ENCODE data around the gene TSTD2.
A peak's percentile ranks its signal among the peaks of the same experiment; 100 is the strongest.
"Not testable (repeated sequence)": the region's sequence is repeated elsewhere in the genome, so short reads cannot be mapped to it uniquely, and the experiment has no call there.

Gene TSTD2

DNA sequence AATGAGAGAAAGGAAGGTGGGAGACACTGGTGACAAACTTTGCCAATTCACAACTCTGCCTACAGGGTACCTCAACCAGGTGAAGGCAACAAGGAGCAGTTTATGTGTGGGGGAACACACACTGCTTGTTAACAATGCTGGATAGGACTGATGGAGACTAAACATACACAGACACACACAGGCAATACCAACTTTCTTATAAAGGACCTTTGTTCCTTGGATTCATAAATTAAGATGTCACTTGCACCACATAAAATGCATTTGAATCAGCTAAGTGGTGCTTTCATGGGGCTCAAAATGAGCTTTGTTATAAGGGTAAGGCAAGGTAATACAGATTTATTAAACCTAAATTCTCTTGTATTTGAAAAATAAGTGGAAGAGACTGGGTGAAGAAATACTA is 4.0 kb downstream of the TSTD2 start:
- DNase-seq = no peak

DNA sequence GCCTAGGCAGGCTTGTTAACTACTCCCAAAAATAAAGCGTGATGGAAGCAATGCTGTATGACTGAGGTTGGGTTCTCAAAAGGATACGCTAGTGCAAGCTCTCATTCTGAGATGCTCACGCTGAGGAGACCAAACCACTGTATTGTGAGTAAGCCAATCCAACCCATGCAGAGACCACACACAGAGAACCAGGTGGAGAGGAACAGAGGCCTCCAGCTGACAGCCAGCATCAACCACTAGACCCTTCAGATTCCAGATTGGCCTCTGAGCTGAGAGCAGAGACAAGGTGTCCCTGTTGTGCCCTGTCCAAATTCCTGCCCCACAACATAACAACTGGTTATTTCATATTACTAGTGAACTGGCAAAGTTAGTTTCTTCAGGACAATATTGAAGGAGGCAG is 4.5 kb downstream of the TSTD2 start:
- peak; percentile 35 for DNase-seq

DNA sequence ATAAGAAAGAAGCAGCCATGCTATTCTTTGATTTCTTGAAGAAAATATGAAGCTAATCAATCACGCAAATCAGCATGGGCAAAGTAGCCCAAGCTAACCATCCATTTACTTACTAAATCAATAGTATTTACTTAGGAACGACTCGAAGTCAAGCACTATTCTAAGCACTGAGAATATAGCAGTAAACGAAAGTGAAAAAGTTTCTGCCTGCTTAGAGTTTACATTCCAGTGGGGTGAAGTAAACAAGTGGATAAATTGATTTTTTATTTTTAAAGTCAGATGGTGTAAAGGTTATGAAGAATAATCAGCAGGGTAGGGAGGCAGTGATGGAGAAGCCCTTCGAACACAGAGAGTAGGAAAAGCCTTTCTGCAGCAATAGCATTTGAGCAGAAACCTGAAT is 5.5 kb downstream of the TSTD2 start:
- DNase-seq = no peak

DNA sequence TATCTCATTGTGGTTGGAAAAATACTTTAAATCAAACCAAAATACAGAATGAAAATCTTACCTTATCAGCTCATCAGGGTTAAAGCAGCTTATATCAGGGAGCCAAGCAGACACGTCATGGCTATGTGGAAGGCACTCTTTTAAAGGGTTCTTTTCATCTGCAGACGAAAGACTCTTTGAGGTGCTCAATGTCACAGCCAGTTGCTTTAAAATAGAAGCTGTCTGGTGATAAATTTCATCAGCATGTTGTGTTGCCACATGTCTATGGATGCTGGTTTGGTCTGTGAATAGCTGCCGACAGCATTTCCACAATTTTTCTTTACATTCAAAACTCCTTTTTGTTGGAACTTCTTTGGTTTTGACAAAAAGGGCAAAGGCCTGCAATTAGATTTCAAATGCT is 7.5 kb downstream of the TSTD2 start:
- no peak for DNase-seq

DNA sequence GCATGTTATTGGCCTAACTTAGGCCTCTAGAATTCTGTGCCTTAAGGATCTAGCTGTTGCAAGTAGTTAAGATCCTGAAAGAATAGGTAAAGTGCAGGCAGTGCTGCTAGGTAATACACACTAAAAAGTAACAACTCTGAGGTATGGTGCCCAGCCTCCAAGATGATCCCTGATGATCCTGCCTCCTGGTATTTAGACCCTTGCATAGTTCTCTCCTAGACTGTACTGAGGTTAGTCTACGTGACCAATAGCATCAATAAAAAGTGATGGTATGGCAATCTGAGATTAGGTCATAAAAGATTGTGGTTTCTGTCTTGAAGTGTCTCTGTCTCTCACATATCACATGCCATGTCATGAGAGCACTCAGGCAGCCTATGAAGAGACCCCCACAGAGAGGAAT is 9.2 kb downstream of the TSTD2 start:
- no peak for DNase-seq

DNA sequence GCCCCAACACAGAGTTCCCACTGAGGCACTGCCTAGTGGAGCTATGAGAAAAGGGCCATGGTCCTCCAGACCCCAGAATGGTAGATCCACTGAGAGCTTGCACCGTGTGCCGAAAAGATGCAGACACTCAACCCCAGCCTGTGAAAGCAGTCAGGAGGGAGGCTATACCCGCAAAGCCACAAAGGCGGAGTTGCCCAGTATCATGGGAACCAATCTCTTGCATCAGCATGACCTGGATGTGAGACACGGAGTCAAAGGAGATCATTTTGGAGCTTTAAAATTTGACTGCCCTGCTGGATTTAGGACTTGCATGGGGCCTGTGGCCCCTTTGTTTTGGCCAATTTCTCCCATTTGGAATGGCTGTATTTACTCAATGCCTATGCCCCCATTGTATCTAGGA is 10.7 kb downstream of the TSTD2 start:
- DNase-seq = not testable (repeated sequence)

DNA sequence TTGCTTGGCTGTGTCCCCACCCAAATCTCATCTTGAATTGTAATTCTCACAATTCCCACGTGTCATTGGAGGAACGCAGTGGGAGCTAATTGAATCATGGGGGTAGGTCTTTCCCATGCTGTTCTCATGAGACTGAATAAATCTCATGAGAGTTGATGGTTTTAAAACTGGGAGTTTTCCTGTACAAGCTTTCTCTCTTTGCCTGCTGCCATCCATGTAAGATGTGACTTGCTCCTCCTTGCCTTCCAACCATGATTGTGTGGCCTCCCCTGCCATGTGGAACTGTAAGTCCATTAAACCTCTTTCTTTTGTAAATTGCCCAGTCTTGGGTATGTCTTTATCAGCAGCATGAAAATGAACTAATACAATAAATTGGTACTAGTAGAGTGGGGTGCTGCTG is 13.1 kb downstream of the TSTD2 start:
- not testable (repeated sequence) for DNase-seq

DNA sequence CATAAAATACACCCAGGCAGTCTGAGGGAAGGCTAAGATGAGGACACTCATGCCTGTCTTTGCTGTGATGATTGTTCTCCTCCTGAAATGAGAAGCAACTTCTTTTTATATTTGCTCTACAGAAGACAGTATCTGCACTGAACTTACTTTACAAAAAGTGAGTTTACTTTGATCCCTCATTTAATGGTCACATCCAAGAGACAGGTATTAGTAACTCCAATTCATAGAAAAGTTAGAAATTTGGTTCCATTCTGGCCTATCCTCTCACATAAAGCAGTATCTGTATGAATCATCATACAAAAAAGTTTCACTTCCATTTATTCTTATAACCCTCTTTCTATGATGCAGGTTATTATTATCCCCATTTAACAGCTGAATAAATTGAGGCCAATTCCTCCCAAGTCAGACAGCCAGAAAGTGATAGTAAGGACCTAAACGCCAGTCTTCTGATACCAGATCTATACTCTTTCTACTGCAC is 15.2 kb downstream of the TSTD2 start:
- DNase-seq = no peak

DNA sequence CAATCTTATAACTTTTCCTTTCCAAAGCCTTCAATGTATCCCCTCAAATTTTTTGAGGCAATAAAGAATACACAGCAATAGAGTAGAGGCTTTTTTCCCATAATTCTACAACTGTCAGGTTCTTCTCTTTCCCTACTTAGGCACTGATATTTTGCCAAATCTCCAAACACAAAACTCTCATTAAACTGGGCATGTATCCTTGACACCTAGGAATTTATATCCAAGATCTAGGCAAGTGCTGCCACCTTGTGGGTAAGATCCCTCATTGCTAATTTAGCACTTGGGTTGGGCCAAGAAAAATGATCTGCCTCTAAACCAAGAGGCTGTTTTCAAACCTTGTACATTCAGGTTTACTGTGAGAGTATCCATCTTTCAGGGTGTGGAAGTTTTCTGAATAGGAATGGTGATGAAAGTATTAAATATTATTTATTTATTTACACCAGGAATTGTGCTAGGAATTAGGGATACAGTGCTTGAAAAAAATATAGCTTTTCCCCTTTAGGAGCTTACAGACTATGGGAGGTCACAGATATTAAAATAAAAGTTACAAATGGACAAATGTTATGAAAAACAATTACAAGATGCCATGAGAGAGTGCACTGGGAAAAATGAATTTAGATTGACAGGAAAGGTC is 17.6 kb downstream of the TSTD2 start:
- peak; percentile 77 for DNase-seq

DNA sequence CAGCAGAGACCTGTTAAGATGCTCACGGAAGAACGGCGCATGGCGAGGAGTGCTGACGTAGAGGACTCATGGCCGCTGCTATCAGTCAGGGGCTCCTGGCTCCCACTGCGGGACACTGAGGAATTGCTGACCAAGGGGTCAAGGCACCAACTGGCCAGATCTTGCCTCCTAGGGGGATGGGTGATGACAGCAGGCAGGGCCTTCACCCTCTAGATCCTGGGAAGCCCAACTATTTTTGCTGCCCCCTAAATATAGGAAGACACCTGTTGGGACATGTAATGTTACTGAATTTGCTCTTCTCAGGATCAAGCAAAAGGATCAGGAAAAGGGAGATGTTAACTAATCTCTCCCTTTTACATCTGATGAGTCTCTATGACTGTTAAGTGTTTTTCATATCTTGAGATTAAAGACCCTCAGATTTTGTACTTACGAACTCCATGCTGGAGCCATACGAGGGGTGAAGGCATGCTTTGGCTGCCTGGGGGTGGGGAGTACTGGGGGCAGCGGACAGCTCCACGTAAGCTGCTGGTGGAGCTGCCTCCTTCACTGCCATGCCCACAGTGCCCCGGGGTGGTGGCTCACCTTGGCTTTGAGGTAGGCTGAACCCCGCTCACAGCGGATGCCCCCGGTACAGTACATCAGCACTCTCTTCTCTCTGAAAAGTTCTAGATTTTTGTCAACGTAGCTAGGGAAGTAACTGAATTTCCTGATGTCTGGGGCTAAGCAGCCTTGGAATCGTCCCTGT is 28.1 kb downstream of the TSTD2 start:
- DNase-seq = no peak

DNA sequence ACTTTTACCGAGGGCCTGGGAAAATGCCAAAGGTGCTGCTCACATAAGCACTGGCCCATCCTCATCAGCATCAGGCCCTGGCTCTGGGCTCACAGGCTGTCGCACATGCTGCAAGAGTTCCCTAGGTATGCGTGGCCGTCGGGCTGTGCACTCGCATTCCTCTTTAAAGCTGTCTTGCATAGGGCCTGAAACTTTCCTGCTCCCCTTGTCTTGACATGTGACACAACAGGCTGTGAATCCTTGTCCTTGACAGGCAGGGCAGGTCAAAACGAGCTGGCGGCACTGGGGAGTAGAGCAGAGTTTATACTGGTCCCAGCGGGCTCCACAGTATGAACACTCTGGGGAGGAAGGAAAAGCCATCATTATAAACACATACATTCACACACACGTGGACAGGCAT is 30.7 kb downstream of the TSTD2 start:
- DNase-seq = no peak

DNA sequence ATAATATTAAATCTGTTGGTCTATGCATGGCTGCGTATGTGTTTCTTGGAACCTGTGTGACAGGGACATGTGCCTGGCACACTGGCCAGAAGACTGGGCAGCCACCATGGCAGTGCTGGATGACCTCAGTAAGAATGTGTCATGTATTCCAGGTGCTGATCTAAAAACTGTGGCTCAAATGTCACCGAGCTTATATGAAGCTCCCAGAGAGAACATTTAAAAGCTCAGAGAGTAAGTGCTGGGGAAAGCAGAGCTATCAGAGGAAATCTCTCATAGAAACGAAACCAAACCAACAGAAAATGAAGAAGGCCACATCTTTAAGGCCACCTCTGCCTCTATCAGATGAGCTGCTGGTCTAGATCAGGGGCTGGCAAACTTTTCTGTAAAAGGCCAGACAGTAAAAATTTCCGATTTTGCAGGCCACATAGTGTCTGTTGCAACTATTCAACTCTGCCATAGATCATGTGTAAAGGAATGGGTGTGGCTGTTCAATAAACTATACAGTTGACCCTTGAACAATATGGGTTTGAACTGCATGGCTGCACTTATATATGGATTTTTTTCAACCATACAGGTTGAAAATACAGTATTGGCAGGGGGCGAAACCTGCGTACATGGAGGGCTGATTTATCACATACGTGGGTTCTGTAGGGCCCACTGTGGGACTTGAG is 31.8 kb downstream of the TSTD2 start:
- DNase-seq = no peak

DNA sequence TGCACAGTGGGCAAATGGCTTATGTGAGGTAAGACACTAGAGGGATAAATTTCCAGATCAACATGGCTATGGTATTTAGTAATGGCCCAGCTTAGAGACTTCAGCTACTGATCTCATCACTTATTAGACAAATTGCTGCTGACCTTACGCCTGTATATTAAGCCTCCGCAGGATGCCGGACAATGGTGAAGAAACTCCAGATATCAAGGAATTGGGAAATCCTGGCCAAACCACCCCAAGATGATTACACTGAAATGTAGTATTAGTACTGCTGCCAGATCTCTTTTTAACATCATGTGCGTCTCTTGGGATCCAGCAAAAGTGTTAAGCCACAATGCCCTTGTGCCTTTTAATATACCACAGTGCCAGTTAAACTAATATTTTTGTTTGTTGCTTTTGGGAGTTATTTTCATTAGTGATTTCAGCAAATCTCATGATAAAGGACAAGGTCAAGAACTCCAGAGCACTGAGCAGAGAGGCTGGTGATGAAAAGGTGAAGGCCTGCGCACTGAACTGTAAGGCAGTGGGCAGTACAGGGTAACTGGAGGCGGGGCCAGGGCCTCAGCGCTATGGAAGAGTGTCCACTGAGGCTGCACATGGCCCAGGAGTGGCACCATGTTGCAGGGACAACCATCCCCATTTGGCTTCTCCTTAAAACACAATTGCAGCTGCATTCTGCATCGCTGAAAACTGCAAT is 32.5 kb downstream of the TSTD2 start:
- no peak for DNase-seq

DNA sequence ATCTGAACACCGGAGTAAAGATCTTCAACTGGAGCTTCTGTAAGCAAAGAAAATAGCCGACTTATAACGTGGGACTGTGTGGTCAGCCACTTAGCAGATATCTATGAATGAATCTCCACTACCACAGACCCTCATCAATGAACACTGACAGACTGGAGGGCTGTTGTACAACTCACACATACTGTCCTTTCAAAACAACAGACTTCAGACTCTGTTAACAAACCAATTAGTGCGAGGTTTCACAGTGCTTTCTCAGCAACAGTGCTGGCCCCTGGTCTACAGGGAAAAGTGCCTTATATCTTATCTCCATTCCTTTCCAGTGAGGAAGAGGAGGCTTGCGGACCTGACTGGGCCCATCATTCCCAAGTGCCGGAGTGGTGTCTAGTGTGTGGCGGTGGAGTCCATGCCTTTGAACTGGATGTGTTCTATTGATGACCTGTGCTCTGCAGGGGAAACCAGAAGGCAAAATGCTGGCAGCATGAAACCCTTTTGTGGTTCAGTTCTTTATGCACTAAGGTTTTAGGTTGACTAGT is 33.8 kb downstream of the TSTD2 start:
- no peak for DNase-seq

DNA sequence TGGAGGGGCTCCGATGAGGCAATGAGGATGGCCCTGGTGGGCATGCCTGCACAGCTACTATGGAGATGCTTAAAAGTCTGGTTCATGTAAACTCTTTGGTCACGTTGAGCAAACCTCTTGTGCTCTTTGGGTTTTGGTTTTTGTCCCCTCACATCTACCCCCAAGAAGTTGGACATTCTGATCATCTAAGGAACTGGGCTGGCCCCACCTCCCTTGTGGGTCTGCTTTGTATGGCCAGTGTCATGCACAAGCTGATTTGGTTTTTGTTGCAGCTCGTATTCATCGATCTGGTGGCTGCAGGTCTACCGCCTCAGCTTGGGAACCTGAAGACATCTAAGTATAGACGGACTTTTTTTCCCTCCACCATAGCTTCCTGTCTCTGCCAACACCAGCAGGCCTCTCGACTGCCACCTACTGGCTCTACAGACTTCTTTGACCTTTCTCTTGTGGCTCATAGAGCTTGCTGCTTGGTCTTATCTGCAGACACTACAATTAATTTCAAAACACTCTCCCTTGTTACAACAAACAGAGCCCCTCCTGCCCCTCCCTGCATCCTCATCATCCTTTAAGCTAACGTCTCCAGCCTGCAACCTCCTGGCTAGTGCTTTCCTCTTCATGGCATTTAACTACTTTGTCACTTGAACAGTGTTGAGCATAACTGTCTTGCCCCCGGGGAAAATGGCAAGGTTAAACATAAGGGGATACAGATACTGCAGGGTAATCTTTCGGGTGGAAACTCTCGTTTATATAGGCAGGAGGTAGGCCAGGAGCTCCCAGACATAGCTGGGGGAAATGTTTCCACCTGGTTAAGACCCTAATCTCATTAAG is 34.5 kb downstream of the TSTD2 start:
- peak; percentile 86 for DNase-seq

DNA sequence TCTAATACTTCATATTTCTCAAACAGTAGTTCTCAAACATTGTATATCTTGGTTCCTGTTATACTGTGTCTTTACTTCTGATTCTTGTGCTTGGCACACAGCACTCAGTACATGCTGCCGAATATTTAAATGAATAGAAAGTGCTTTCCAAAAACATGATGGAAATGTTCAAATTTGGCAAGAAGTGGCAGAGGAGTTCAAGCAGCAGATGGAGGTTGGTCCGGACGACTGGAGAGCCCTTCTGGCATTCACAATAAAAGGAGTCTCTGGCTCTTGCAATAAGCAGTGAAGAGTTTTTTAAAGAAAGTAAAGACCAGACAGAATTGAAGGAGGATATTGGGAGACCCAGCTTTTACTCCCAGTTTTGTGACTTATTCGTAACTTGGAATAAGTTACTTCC is 36.3 kb downstream of the TSTD2 start:
- no peak for DNase-seq

DNA sequence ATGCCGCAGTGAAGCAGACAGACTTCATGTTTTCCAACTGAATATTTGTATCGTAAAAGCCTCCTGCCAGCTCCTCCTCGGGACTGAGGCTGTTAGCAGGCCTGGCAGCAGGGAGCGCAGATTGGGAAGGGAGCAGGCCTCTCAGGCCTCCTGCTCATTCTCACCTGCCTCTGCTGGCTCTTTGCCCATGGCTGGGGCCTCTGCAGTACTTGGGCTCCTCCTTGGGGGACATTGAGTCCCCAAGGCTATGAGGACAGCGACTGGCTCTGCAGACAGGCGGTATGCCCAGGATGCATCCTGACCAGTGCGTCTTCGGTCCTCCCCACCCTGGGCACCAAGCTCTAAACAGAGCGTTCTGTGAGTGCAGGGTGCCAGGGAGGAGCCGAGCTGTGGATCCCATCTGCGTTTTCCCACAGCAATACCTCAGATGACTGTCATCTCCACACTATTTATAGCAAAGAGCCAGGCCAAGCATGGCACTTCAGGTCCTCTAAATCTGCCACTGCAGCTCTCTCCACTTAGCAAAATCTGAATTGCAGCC is 38.7 kb downstream of the TSTD2 start:
- DNase-seq = peak; percentile 93

DNA sequence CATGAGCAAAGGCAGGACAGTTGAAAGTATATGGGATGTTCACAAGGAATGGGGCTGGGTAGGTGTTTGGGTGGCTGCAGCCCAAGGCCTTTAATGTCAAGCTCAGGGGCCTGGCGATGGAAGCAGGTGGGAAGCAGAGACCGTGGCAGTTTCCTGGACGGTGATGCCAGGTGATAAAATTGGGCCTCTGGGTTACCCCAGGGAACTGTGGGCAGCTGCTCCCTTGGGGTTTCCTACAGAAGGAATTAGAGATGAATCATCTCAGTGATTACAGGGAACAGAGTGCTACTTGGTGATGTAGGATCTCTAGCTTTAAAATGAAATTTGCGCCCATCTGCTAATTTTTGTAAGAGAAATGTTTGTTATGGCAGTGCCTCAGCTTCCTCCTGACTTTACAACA is 39.2 kb downstream of the TSTD2 start:
- peak; percentile 91 for DNase-seq

DNA sequence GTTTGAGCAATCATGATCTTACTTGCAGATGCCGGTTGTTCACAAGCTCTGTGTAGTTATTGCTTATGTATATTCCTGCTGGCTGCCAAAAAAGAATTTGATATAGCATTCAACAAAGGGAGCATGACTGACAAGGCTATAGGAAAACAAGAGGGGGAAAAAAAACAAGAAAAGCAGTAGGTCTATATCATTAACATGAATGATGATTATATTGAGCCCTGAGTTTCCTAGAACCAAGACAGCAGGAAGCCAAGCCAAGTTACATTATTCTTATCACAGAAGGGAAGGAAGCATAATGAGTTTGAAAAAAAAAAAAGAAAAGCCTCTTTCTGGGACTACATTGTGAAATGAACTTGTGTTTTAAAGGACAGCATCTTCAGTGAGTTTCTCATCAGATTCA is 41.0 kb downstream of the TSTD2 start:
- DNase-seq = peak; percentile 59

DNA sequence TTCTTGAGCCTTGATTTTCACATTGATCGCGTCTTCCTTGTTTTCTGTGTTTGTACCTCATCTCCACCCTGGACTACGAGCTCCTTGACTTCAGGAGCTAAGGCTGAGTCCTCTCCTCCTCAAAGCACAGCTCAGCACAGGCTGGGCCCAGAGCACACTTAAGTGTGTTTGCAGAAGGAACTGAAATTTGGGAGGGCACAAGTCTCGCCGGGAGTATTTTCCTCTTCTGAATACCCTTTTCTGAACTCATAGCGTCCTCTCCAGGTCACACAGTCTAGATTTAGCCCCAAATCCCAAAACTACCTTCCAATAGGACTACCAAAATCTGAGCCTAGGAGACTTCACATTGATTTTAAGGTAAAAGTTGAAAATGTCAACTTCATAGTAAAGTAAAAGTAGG is 41.6 kb downstream of the TSTD2 start:
- no peak for DNase-seq

DNA sequence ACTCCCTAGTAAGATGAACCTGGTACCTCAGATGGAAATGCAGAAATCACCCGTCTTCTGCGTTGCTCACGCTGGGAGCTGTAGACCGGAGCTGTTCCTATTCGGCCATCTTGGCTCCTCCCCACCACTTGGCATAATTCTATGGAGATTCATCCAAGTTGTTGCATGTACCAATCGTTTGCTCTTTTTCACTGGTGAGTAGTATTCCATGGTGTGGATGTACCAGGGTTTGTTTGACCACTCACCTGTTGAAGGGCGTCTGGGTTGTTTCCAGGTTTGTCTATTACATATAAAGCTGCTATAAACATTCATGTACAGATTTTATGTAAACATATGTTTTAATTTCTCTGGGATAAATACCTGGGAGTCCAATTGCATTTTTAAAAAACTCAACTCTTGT is 46.3 kb downstream of the TSTD2 start:
- DNase-seq = not testable (repeated sequence)

DNA sequence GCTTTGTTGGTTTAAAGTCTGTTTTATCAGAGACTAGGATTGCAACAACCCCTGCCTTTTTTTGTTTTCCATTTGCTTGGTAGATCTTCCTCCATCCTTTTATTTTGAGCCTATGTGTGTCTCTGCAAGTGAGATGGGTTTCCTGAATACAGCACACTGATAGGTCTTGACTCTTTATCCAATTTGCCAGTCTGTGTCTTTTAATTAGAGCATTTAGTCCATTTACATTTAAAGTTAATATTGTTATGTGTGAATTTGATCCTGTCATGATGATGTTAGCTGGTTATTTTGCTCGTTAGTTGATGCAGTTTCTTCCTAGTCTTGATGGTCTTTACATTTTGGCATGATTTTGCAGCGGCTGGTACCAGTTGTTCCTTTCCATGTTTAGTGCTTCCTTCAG is 48.4 kb downstream of the TSTD2 start:
- DNase-seq = not testable (repeated sequence)

Data from NCI-H69 (cell line).